ENCODE data around the gene SGPP2. TPM values are rescaled to one million over a fixed set of nuclear protein-coding genes. Genes with fewer than 3 reads are reported as not detected.
"Not testable (repeated sequence)": the region's sequence is repeated elsewhere in the genome, so short reads cannot be mapped to it uniquely, and the experiment has no call there.

The SGPP2 gene
- total RNA-seq, 1 experiment from 2014 or later, result not detected

GRCh38 chr2:222572751-222573174, 148.4 kb downstream of the SGPP2 start:
- peaks cover 17% of the 10 kb centered on the region for H3K4me1 ChIP-seq (replicated peaks)
- peak in 1 of 2 experiments; percentile 54 for DNase-seq (ENCODE audit: low read depth in 1 of 2, low spot score in 2 of 2)
- no peak overlapping the region for H3K4me3 ChIP-seq
- no peaks in the 10 kb centered on the region for H3K27me3 ChIP-seq (replicated peaks)
- peak overlapping the region; percentile 31 for H3K27ac ChIP-seq
- no peaks in the 10 kb centered on the region for H3K9me3 ChIP-seq (replicated peaks)
- H3K36me3 ChIP-seq, result peaks cover 65% of the 10 kb centered on the region

- DNase-seq (ENCODE audit: low read depth in 1 of 2, low spot score in 2 of 2), result no peak
Observed at GRCh38 chr2:222575618-222576017, 151.3 kb downstream of the SGPP2 start.

GRCh38 chr2:222576171-222577081, 152.1 kb downstream of the SGPP2 start:
- no peak for DNase-seq (ENCODE audit: low read depth in 1 of 2, low spot score in 2 of 2)
- Histone ChIP-seq H3K36me3 (peaks cover 50% of the 10 kb centered on the region), H3K27me3 (replicated peaks) (no peaks in the 10 kb centered on the region), H3K27ac (no peak overlapping the region), H3K9me3 (replicated peaks) (no peaks in the 10 kb centered on the region), H3K4me3 (no peak overlapping the region), H3K4me1 (replicated peaks) (peaks cover 17% of the 10 kb centered on the region)

More at GRCh38 chr2:222575618-222576017, 151.3 kb downstream of the SGPP2 start:
- no peaks in the 10 kb centered on the region for H3K9me3 ChIP-seq (replicated peaks)
- no peaks in the 10 kb centered on the region for H3K27me3 ChIP-seq (replicated peaks)
- H3K4me3 ChIP-seq, result no peak overlapping the region
- peaks cover 53% of the 10 kb centered on the region for H3K36me3 ChIP-seq
- peaks cover 17% of the 10 kb centered on the region for H3K4me1 ChIP-seq (replicated peaks)
- no peak overlapping the region for H3K27ac ChIP-seq

DNA sequence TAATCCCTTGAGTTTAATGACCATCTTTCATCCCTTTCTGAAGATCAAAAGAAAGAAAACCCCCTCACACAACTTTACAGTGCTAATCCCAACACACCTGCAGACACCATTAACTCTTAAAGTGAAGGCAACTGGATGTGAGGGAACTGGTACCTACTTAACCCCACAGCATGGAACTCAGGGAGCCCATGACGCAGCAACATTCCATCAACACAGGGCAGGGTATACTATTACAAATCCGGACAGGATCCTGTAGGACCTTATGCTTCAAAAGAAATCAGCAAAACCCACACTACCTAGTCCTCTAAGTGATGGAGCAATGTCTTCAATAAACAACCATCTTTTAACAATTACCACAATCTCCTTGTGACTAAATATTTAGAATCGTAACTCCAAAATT, 153.0 kb downstream of the SGPP2 start:
- no peak for DNase-seq (ENCODE audit: low read depth in 1 of 2, low spot score in 2 of 2)
- Histone ChIP-seq H3K36me3 (peaks cover 54% of the 10 kb centered on the region), H3K4me3 (no peak overlapping the region), H3K27me3 (replicated peaks) (no peaks in the 10 kb centered on the region), H3K4me1 (replicated peaks) (peaks cover 17% of the 10 kb centered on the region), H3K9me3 (replicated peaks) (0 out of 2 replicates have a peak, but pooled peaks cover 4% of the 10 kb centered on the region), H3K27ac (no peak overlapping the region)

- Histone ChIP-seq H3K27ac (no peak overlapping the region), H3K4me1 (replicated peaks) (no peaks in the 10 kb centered on the region), H3K4me3 (no peak overlapping the region), H3K27me3 (replicated peaks) (no peaks in the 10 kb centered on the region), H3K36me3 (peaks cover 41% of the 10 kb centered on the region), H3K9me3 (replicated peaks) (0 out of 2 replicates have a peak, but pooled peaks cover 4% of the 10 kb centered on the region)
- no peak for DNase-seq (ENCODE audit: low read depth in 1 of 2, low spot score in 2 of 2)
Observed at GRCh38 chr2:222582928-222583327, 158.6 kb downstream of the SGPP2 start.

- not testable (repeated sequence) for DNase-seq (ENCODE audit: low read depth in 1 of 2, low spot score in 2 of 2); H3K27me3 ChIP-seq (replicated peaks); H3K4me1 ChIP-seq (replicated peaks); H3K27ac ChIP-seq; H3K4me3 ChIP-seq; H3K9me3 ChIP-seq (replicated peaks)
- H3K36me3 ChIP-seq, result peaks cover 33% of the 10 kb centered on the region
Observed at GRCh38 chr2:222584589-222584988, 160.2 kb downstream of the SGPP2 start.

DNA sequence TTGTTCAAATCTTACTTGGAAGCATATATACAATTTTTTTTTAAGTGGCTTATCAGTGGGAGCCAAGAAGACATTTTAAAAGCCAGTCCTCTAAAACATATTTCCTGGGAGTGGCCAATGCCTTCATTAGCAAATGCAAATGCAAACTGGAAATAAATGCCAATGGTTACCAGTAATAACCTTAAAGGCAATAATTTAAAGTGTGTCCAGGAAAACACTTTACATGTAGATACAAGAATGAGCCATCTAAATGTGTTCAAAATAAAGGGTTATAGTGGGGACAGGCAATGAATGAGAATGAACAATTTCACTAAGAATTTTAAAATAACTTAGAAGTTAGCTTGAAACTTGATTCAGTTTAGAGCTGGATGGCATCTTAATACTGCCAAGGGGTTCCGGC, 167.3 kb downstream of the SGPP2 start:
- no peak for DNase-seq (ENCODE audit: low read depth in 1 of 2, low spot score in 2 of 2)
- Histone ChIP-seq H3K36me3 (peaks cover 44% of the 10 kb centered on the region), H3K4me3 (no peak overlapping the region), H3K4me1 (replicated peaks) (peaks cover 6% of the 10 kb centered on the region), H3K9me3 (replicated peaks) (no peaks in the 10 kb centered on the region), H3K27me3 (replicated peaks) (no peaks in the 10 kb centered on the region), H3K27ac (no peak overlapping the region)

GRCh38 chr2:222592176-222592575, 167.8 kb downstream of the SGPP2 start:
- peaks cover 49% of the 10 kb centered on the region for H3K36me3 ChIP-seq
- DNase-seq (ENCODE audit: low read depth in 1 of 2, low spot score in 2 of 2), result no peak

GRCh38 chr2:222594679-222595078, 170.3 kb downstream of the SGPP2 start:
- Histone ChIP-seq H3K36me3 (peaks cover 70% of the 10 kb centered on the region), H3K4me1 (replicated peaks) (peaks cover 6% of the 10 kb centered on the region), H3K9me3 (replicated peaks) (no peaks in the 10 kb centered on the region), H3K4me3 (no peak overlapping the region), H3K27ac (no peak overlapping the region), H3K27me3 (replicated peaks) (no peaks in the 10 kb centered on the region)
- DNase-seq (ENCODE audit: low read depth in 1 of 2, low spot score in 2 of 2), result no peak

More at GRCh38 chr2:222592176-222592575, 167.8 kb downstream of the SGPP2 start:
- Histone ChIP-seq H3K27me3 (replicated peaks) (no peaks in the 10 kb centered on the region), H3K27ac (no peak overlapping the region), H3K4me1 (replicated peaks) (peaks cover 6% of the 10 kb centered on the region), H3K9me3 (replicated peaks) (no peaks in the 10 kb centered on the region), H3K4me3 (no peak overlapping the region)

DNA sequence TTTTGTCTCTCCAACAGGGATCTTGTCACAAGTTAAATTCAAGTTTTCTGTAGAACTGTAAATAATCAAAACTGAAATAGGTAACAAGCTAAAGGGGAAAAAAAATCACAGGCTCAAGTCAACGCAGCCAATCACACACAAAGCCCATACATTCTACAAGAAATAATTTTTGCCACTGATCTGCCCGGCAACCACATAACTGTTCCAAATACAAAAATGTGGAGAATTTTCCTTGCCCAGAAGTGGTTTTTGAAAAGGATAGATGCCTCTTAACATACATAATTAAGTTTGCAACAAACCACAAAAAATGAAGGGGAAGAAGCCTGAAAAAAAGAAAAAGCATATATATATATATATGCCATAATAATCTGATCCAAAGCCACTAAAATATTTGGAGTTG, 171.2 kb downstream of the SGPP2 start:
- Histone ChIP-seq H3K4me1 (replicated peaks) (peaks cover 6% of the 10 kb centered on the region), H3K9me3 (replicated peaks) (no peaks in the 10 kb centered on the region), H3K36me3 (peaks cover 75% of the 10 kb centered on the region), H3K27me3 (replicated peaks) (no peaks in the 10 kb centered on the region), H3K27ac (no peak overlapping the region), H3K4me3 (no peak overlapping the region)
- no peak for DNase-seq (ENCODE audit: low read depth in 1 of 2, low spot score in 2 of 2)

- Histone ChIP-seq H3K4me3 (no peak overlapping the region), H3K4me1 (replicated peaks) (peaks cover 6% of the 10 kb centered on the region), H3K27me3 (replicated peaks) (no peaks in the 10 kb centered on the region), H3K9me3 (replicated peaks) (no peaks in the 10 kb centered on the region), H3K27ac (no peak overlapping the region), H3K36me3 (peaks cover 66% of the 10 kb centered on the region)
- no peak for DNase-seq (ENCODE audit: low read depth in 1 of 2, low spot score in 2 of 2)
Observed at GRCh38 chr2:222598611-222599010, 174.3 kb downstream of the SGPP2 start.

DNA sequence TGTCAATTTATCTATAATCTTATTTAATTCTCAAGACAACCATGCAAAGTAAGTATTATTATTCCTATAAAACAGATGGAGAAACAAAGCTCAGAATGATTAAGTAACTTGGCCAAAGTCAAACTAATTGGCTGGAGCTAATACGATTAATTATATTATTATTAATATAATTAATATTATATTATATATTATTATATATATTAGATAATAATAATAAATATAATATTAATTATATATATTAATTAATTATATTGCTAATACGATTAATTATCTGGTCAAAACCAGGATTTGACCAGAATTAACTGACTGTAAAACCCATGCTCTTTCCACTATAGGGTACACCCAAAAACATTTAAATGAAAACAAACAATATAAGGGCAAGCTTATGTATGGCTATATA, 179.2 kb downstream of the SGPP2 start:
- Histone ChIP-seq H3K36me3 (peaks cover 58% of the 10 kb centered on the region), H3K9me3 (replicated peaks) (no peaks in the 10 kb centered on the region), H3K4me3 (no peak overlapping the region), H3K27ac (no peak overlapping the region), H3K4me1 (replicated peaks) (no peaks in the 10 kb centered on the region), H3K27me3 (replicated peaks) (no peaks in the 10 kb centered on the region)
- DNase-seq (ENCODE audit: low read depth in 1 of 2, low spot score in 2 of 2), result no peak

DNA sequence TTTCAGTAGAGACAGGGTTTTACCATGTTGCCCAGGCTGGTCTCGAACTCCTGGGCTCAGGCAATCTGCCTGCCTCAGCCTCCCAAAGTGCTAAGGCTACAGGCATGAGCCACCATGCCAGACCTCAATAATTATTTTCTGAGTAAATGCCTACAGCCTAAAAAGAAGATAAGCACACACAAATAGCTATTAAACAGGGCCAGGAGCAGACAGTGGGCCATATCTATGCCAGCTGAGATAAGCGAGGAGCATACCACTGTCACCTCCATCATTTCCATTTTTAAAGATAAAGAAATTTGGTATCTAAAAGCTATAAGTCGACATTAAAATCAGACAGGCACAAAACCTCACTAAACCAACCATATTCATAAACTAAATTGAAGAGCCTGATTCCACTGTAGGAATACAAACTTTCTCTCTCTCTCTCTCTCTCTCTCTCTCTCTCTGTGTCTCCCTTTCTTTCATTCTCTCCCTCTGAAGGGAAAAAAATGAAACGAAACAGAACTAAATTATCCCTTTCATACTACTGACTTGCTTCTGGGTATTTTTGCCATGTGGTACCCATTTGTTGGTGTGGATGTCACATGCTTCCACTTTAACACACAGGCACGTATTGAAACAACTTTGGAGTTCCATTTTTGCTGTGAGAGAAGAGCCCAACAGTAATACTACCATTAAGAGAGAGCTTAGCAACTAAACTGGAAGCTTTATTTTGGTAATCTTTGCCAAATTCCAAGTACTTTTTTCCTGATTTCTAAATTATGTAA, 180.6 kb downstream of the SGPP2 start:
- no peak overlapping the region for H3K27ac ChIP-seq
- peaks cover 58% of the 10 kb centered on the region for H3K36me3 ChIP-seq
- no peaks in the 10 kb centered on the region for H3K4me1 ChIP-seq (replicated peaks)
- no peak overlapping the region for H3K4me3 ChIP-seq
- no peak for DNase-seq (ENCODE audit: low read depth in 1 of 2, low spot score in 2 of 2)
- H3K9me3 ChIP-seq (replicated peaks), result no peaks in the 10 kb centered on the region
- H3K27me3 ChIP-seq (replicated peaks), result no peaks in the 10 kb centered on the region

- no peaks in the 10 kb centered on the region for H3K4me1 ChIP-seq (replicated peaks)
- H3K27me3 ChIP-seq (replicated peaks), result no peaks in the 10 kb centered on the region
- DNase-seq (ENCODE audit: low read depth in 1 of 2, low spot score in 2 of 2), result no peak
- H3K4me3 ChIP-seq, result no peak overlapping the region
- H3K9me3 ChIP-seq (replicated peaks), result no peaks in the 10 kb centered on the region
- peaks cover 57% of the 10 kb centered on the region for H3K36me3 ChIP-seq
- H3K27ac ChIP-seq, result no peak overlapping the region
Observed at GRCh38 chr2:222606306-222606705, 182.0 kb downstream of the SGPP2 start.
